GM19099 (cell line): ENCODE results near the gene RILPL2.

Experiments
- POLR2A ChIP-seq: IDR thresholded peaks from 3 replicates; pipeline ENCODE4 v1.6.1; 2011; ENCODE audit warnings: low read depth; ENCODE audit not compliant: insufficient read length; ENCODE audit errors: extremely low read depth

Gene RILPL2

GRCh38 chr12:123410041-123410412 is 26.5 kb downstream of the RILPL2 start:
- TF ChIP-seq POLR2A: no peak

GRCh38 chr12:123404581-123404980 is 31.9 kb downstream of the RILPL2 start:
- no peak for TF ChIP-seq POLR2A

- no peak for TF ChIP-seq POLR2A
These were observed 34.5 kb downstream of the RILPL2 start for GRCh38 chr12:123401753-123402683.

GRCh38 chr12:123399255-123399617 is 37.2 kb downstream of the RILPL2 start:
- no peak for TF ChIP-seq POLR2A

GRCh38 chr12:123398550-123399254 is 37.8 kb downstream of the RILPL2 start:
- TF ChIP-seq POLR2A: no peak

- no peak for TF ChIP-seq POLR2A
These were observed 38.3 kb downstream of the RILPL2 start for GRCh38 chr12:123398177-123398549.

- no peak for TF ChIP-seq POLR2A
These were observed 39.1 kb downstream of the RILPL2 start for GRCh38 chr12:123397400-123397799.

- no peak for TF ChIP-seq POLR2A
These were observed 39.5 kb downstream of the RILPL2 start for GRCh38 chr12:123396954-123397353.

GRCh38 chr12:123396543-123396942 is 39.9 kb downstream of the RILPL2 start:
- no peak for TF ChIP-seq POLR2A

GRCh38 chr12:123395236-123395635 is 41.2 kb downstream of the RILPL2 start:
- TF ChIP-seq POLR2A: no peak

GRCh38 chr12:123393747-123394146 is 42.7 kb downstream of the RILPL2 start:
- TF ChIP-seq POLR2A: no peak

- TF ChIP-seq POLR2A: no peak
These were observed 44.7 kb downstream of the RILPL2 start for GRCh38 chr12:123391546-123392343.

- TF ChIP-seq POLR2A: no peak
These were observed 45.7 kb downstream of the RILPL2 start for GRCh38 chr12:123390498-123391426.

- peak; percentile 16 for TF ChIP-seq POLR2A
These were observed 46.7 kb downstream of the RILPL2 start for GRCh38 chr12:123389560-123390351.

- no peak for TF ChIP-seq POLR2A
These were observed 47.4 kb downstream of the RILPL2 start for GRCh38 chr12:123388951-123389559.
